NB4 (cell line): ENCODE results near the gene ARL8A.

Experiments
- CTCF ChIP-seq: IDR thresholded peaks from one replicate; pipeline ENCODE4 v1.5.1; 2012; ENCODE audit warnings: low read depth, low read length
- POLR2A ChIP-seq: IDR thresholded peaks from 2 replicates; pipeline ENCODE4 v1.6.1; 2011; ENCODE audit warnings: mild to moderate bottlenecking; ENCODE audit not compliant: insufficient read length; ENCODE audit errors: extremely low read depth
- TF ChIP-seq, protein P1 (sequence below): IDR thresholded peaks from 2 replicates; pipeline ENCODE4 v1.6.1; 2011; ENCODE audit warnings: low read depth, low read length

DNA sequence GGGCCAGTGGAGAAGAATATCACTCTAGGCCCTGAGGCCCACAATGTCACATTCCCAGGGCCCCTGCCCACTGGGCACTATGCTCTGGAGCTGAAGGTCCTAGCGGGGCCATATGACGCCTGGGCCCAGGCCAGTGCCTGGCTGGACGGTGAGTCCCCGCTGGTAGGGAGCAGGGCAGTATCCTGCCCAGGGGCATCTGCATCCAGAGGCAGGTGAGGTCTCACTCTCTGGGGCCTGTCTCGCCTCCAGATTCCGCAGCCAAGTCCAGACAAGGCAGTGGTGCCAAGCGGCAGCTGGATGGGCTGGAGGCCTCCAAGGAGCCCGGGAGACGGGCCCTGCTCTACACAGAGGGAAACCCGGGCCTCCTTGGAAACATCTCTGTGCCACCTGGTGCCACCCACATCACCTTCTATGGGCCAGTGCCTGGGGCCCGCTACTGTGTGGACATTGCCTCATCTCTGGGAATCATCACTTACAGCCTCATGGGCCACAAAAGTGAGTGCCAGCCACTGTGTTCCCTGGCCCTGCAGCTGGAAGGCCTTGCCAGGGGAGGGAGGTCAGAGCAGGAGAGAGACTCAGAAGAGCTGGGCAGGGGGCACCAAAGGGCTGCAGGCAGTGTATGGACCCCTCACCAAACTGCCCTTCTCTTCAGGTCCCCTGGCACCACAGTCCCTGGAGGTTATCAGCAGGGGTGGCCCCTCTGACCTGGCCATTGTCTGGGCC lies 26.9 kb upstream of the ARL8A start:
- TF ChIP-seq CTCF, result no peak
- TF ChIP-seq, protein P1, sequence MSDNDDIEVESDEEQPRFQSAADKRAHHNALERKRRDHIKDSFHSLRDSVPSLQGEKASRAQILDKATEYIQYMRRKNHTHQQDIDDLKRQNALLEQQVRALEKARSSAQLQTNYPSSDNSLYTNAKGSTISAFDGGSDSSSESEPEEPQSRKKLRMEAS, result no peak
- TF ChIP-seq POLR2A, result no peak
